AG10803 (cell line): ENCODE data around the gene CCDC141.
"Not testable (repeated sequence)": the region's sequence is repeated elsewhere in the genome, so short reads cannot be mapped to it uniquely, and the experiment has no call there.

Experiments
- DNase-seq: peaks from one replicate; pipeline ENCODE4 v3.0.0; 2010; ENCODE audit warnings: low read depth
- H3K4me3 ChIP-seq: 2 replicates; pipeline ENCODE4 v1.5.1; 2011; ENCODE audit warnings: mild to moderate bottlenecking, low read length, control low read depth
- TF ChIP-seq, protein P1 (sequence below): conservative IDR thresholded peaks from 2 replicates; pipeline ENCODE4 v1.5.1; 2011; ENCODE audit warnings: mild to moderate bottlenecking, low read length, control low read depth, inconsistent platforms

Gene CCDC141, protein sequence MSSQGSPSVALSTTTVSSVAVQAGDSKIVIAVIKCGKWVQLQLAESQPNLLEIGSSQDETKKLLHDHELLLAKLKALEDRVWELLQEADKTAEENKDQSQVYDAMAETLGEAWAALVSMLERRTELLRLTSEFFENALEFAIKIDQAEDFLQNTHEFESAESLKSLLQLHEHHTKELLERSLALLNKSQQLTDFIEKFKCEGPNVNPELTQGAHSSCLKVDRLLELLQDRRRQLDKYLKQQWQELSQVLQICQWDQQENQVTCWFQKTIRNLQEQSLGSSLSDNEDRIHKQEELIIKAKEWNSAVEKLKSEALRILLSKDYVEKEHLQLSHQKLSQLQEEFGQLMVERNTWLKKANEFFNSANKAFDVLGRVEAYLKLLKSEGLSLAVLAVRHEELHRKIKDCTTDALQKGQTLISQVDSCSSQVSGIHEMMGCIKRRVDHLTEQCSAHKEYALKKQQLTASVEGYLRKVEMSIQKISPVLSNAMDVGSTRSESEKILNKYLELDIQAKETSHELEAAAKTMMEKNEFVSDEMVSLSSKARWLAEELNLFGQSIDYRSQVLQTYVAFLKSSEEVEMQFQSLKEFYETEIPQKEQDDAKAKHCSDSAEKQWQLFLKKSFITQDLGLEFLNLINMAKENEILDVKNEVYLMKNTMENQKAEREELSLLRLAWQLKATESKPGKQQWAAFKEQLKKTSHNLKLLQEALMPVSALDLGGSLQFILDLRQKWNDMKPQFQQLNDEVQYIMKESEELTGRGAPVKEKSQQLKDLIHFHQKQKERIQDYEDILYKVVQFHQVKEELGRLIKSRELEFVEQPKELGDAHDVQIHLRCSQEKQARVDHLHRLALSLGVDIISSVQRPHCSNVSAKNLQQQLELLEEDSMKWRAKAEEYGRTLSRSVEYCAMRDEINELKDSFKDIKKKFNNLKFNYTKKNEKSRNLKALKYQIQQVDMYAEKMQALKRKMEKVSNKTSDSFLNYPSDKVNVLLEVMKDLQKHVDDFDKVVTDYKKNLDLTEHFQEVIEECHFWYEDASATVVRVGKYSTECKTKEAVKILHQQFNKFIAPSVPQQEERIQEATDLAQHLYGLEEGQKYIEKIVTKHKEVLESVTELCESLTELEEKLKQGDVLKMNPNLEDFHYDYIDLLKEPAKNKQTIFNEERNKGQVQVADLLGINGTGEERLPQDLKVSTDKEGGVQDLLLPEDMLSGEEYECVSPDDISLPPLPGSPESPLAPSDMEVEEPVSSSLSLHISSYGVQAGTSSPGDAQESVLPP (N-terminal part only)

DNA sequence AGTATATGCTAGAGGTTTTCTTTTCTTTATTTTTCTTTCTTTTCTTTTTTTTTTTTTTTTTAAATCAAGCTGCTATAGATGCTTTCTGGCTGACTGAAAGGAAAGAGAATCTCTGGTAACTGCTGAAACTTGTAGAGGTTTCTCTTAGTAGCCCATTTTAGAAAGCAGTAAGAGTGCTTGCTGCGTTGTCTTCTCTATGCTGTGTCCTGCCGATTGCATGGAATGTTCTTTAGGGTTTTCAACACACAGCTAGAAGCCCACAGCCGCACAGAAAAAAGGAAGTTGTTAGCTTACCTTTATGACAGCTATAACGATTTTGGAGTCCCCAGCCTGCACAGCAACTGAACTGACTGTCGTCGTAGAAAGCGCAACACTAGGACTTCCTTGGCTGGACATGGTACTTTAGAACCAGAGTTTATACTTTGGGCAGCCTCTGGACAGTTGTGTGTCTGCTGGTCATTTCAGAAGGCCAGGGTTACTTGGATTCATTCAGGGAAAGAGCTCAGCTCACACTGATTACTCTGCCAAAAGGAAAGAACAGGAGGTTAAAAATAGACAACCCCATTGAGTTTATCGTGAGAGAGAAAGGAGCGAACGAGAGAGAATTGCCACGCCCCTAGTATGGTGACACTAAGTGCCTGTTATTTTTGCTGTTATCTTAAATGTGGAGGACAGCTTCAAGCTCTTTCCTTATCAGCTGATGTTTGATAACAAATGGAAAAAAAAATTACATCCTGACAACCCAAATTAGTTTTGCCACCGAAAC is at the start of gene CCDC141:
CCDC141 (minus strand) TSS at position 592 of the 766 bp plus-strand sequence; CDS start at position 396, 196 bp downstream.
- no peak within 1 kb of the TSS for H3K4me3 ChIP-seq
- TF ChIP-seq, protein P1, sequence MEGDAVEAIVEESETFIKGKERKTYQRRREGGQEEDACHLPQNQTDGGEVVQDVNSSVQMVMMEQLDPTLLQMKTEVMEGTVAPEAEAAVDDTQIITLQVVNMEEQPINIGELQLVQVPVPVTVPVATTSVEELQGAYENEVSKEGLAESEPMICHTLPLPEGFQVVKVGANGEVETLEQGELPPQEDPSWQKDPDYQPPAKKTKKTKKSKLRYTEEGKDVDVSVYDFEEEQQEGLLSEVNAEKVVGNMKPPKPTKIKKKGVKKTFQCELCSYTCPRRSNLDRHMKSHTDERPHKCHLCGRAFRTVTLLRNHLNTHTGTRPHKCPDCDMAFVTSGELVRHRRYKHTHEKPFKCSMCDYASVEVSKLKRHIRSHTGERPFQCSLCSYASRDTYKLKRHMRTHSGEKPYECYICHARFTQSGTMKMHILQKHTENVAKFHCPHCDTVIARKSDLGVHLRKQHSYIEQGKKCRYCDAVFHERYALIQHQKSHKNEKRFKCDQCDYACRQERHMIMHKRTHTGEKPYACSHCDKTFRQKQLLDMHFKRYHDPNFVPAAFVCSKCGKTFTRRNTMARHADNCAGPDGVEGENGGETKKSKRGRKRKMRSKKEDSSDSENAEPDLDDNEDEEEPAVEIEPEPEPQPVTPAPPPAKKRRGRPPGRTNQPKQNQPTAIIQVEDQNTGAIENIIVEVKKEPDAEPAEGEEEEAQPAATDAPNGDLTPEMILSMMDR = no peak
- DNase-seq = no peak

DNA sequence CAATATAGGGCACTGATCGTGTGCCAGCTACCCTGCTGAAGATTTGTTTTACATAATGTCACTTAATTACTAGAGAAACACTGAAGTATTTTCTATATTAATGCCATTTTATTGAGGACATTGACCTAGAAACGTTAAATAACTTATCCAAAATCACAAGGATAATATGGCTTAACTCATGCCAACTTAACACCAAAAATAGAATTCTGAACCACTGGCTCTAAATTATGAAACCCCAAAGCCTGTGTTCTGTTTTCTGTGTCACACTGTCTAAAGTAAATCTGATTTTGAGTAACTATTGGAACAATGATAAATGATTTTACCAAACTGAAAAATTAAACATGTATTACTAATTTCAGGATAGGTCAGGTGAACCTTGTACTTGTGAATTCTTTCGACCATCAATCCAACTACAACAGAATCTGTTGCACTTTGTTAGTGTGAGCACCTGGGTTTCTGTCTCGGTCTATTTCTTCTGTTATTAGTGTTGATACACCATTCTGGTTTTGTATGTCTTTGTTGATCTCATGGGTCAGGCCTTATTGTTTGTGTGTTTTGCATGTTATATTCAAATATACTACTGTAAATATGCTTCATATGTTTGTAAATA is 48.2 kb upstream of the CCDC141 start:
- TF ChIP-seq, protein P1 = no peak
- no peak overlapping the region for H3K4me3 ChIP-seq
- no peak for DNase-seq

DNA sequence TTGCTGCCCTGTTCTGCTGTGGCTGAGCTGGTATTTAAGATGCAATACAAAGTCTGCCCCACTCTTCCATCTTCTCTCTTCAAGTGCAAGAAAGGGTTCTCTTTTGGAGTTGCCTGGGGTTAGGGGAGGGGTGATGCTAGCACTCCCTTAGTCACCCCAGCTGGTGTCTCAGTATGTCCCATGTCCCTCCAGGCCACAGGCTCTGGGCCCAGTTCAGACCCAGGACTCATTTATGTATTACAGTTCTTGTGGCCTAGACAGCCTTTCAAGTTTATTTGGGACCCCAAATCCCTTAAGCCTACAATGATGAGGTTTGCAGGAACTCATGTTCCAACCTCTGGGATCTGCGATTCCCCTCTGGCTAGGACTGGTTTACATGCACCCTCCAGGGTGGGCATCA is 47.2 kb upstream of the CCDC141 start:
- TF ChIP-seq, protein P1 = no peak
- no peak for DNase-seq
- no peak overlapping the region for H3K4me3 ChIP-seq

DNA sequence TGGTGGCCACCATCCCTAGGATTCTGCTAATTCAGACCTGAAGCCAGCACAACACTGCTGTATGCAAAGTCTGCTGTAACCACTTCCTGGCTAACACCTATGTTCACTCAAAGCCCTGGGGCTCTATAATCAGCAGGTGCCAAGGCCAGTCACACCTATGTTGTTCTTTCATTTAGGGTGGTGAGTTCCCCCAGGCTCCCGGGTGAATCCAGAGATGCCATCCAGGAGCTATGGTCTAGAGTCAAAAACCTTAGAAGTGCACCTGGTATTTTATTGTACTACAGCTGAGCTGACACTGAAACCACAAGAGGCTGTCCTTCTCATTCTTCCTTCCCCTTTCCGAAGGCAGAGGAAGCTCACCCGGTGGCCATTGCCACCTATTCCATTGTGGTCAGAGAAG is 46.2 kb upstream of the CCDC141 start:
- no peak for DNase-seq
- TF ChIP-seq, protein P1 = no peak
- no peak overlapping the region for H3K4me3 ChIP-seq

DNA sequence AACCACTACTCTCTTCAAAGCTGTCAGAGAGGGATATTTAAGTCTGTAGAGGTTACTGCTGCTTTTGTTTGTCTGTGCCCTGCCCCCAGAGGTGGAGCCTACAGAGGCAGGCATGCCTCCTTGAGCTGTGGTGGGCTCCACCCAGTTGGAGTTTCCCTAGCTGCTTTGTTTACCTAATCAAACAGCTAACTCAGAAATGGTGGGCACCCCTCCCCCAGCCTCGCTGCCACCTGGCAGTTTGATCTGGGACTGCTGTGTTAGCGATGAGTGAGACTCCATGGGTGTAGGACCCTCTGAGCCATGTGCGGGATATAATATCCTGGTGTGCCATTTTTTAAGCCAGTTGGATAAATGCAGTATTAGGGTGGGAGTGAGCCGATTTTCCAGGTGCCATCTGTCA is 43.0 kb upstream of the CCDC141 start:
- DNase-seq, H3K4me3 ChIP-seq: not testable (repeated sequence)

DNA sequence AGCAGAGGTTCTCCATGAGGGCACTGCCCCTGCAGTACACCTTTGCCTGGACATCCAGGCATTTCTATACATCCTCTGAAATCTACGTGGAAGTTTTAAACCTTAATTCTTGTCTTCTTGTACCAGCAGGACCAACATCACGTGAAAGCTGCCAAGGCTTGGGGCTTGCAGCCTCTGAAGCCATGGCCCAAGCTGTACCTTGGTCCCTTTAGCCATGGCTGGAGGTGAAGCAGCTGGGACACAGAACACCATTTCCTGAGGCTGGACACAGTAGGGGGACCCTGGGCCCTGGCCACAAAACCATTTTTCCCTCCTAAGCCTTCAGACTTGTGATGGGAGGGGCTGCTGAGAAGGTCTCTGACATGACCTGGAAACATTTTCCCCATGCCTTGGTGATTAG is 32.8 kb upstream of the CCDC141 start:
- TF ChIP-seq, protein P1 = no peak
- H3K4me3 ChIP-seq = no peak overlapping the region
- DNase-seq = no peak
